SK-N-SH treated with all-trans-retinoic acid at 6 μM for 48 hours (cell line): ENCODE measurements around the gene ANKRD55.

ENCODE experiments used
- ATAC-seq: fragments of 200-7000 bp; cut with Tn5 transposase; 3 replicates; pipeline ENCODE4 v1.9.1; 2020; ENCODE audit warnings: mild to moderate bottlenecking, moderate library complexity
- BACH2 ChIP-seq: fragments of 250-450 bp; sonication (Bioruptor Pico); IDR thresholded peaks from 2 replicates; pipeline ENCODE4 v1.9.0; 2021; ENCODE audit warnings: mild to moderate bottlenecking, borderline replicate concordance
- CREB5 ChIP-seq: fragments of 250-450 bp; sonication (Bioruptor Pico); IDR thresholded peaks from 2 replicates; pipeline ENCODE4 v1.5.1; 2020; ENCODE audit warnings: low read depth, mild to moderate bottlenecking, moderate library complexity
- ESRRG ChIP-seq: fragments of 250-450 bp; sonication (Bioruptor Pico); IDR thresholded peaks from 2 replicates; pipeline ENCODE4 v1.6.1; 2021; ENCODE audit warnings: mild to moderate bottlenecking
- GLIS3 ChIP-seq: fragments of 250-450 bp; sonication (Bioruptor Pico); IDR thresholded peaks from 2 replicates; pipeline ENCODE4 v1.5.0; 2020; ENCODE audit warnings: mild to moderate bottlenecking, moderate library complexity
- ISL1 ChIP-seq: fragments of 250-450 bp; sonication (Bioruptor Pico); IDR thresholded peaks from 2 replicates; pipeline ENCODE4 v2.1.2; 2022; ENCODE audit warnings: mild to moderate bottlenecking, moderate library complexity
- POU6F1 ChIP-seq: fragments of 250-450 bp; sonication (Bioruptor Pico); IDR thresholded peaks from 2 replicates; pipeline ENCODE4 v1.8.0; 2021; ENCODE audit warnings: low read depth, mild to moderate bottlenecking, moderate library complexity, borderline replicate concordance
- RARB ChIP-seq: fragments of 250-450 bp; sonication (Bioruptor Pico); IDR thresholded peaks from 2 replicates; pipeline ENCODE4 v1.8.0; 2021; ENCODE audit warnings: mild to moderate bottlenecking, moderate library complexity
- SNAI2 ChIP-seq: fragments of 250-450 bp; sonication (Bioruptor Pico); IDR thresholded peaks from 2 replicates; pipeline ENCODE4 v1.5.0; 2020; ENCODE audit warnings: mild to moderate bottlenecking, moderate library complexity
- TCF4 ChIP-seq: fragments of 250-450 bp; sonication (Bioruptor Pico); IDR thresholded peaks from 2 replicates; pipeline ENCODE4 v1.8.0; 2021; ENCODE audit warnings: mild to moderate bottlenecking, moderate library complexity, borderline replicate concordance
- TSHZ2 ChIP-seq: fragments of 250-450 bp; sonication (Bioruptor Pico); IDR thresholded peaks from 2 replicates; pipeline ENCODE4 v1.5.0; 2020; ENCODE audit warnings: mild to moderate bottlenecking, moderate library complexity
- ZC3H10 ChIP-seq: fragments of 250-450 bp; sonication (Bioruptor Pico); IDR thresholded peaks from 2 replicates; pipeline ENCODE4 v1.5.1; 2021; ENCODE audit warnings: mild to moderate bottlenecking, moderate library complexity
- ZFP3 ChIP-seq: fragments of 250-450 bp; sonication (Bioruptor Pico); IDR thresholded peaks from 2 replicates; pipeline ENCODE4 v1.5.0; 2020; ENCODE audit warnings: mild to moderate bottlenecking, moderate library complexity
- ZFP30 ChIP-seq: fragments of 450-650 bp; formaldehyde crosslinking; IDR thresholded peaks from 2 replicates; pipeline ENCODE4 v1.5.0; 2022; ENCODE audit warnings: mild to moderate bottlenecking, moderate library complexity
- ZNF565 ChIP-seq: fragments of 450-650 bp; formaldehyde crosslinking; conservative IDR thresholded peaks from 2 replicates; pipeline ENCODE4 v1.5.0; 2020; ENCODE audit warnings: low read depth, mild to moderate bottlenecking, moderate library complexity
- ZNF70 ChIP-seq: fragments of 450-650 bp; formaldehyde crosslinking; IDR thresholded peaks from 2 replicates; pipeline ENCODE4 v1.5.0; 2020; ENCODE audit warnings: mild to moderate bottlenecking, moderate library complexity
- ZNF8 ChIP-seq: fragments of 450-650 bp; formaldehyde crosslinking; IDR thresholded peaks from 2 replicates; pipeline ENCODE4 v1.5.0; 2020; ENCODE audit warnings: mild to moderate bottlenecking, moderate library complexity

ANKRD55 gene

GRCh38 chr5:56066931-56067450 is 166.1 kb downstream of the ANKRD55 start:
- TF ChIP-seq ZNF70 (CRISPR knock-in tag) (no peak), ZNF8 (CRISPR knock-in tag) (no peak), SNAI2 (CRISPR knock-in tag) (no peak), POU6F1 (CRISPR knock-in tag) (no peak), ZC3H10 (no peak), BACH2 (CRISPR knock-in tag) (no peak), ZFP30 (CRISPR knock-in tag) (no peak), ZNF565 (CRISPR knock-in tag) (no peak), GLIS3 (CRISPR knock-in tag) (no peak), TCF4 (no peak), RARB (CRISPR knock-in tag) (no peak), ESRRG (no peak), ISL1 (CRISPR knock-in tag) (no peak)
- ATAC-seq = no peak

GRCh38 chr5:56064984-56065383 is 168.1 kb downstream of the ANKRD55 start:
- TF ChIP-seq TSHZ2 (CRISPR knock-in tag) (no peak), ZC3H10 (no peak), ZNF8 (CRISPR knock-in tag) (no peak), ZFP3 (no peak), ZFP30 (CRISPR knock-in tag) (no peak), ZNF565 (CRISPR knock-in tag) (no peak)
- ATAC-seq = no peak

GRCh38 chr5:56060276-56061110 is 172.6 kb downstream of the ANKRD55 start:
- ATAC-seq = no peak
- no peak for TF ChIP-seq ZFP30 (CRISPR knock-in tag)
- no peak for TF ChIP-seq CREB5 (CRISPR knock-in tag)
- no peak for TF ChIP-seq TSHZ2 (CRISPR knock-in tag)
- TF ChIP-seq ZNF70 (CRISPR knock-in tag) = no peak
- TF ChIP-seq ZC3H10 = no peak
- TF ChIP-seq POU6F1 (CRISPR knock-in tag) = no peak
- no peak for TF ChIP-seq RARB (CRISPR knock-in tag)
